GM10248 (cell line): ENCODE data around the gene MTCH1.

Experiments
- CTCF ChIA-PET: fragments of 300-600 bp; sonication (Branson Sonifier 250); formaldehyde crosslinking; extraction: SDS; loops from one replicate; lab custom pipeline; 2021; ENCODE audit warnings: antibody characterized with exemption; lab: Yijun Ruan, JAX
- POLR2A ChIA-PET: fragments of 350-650 bp; sonication (Branson Sonifier 250); formaldehyde crosslinking; extraction: SDS; loops from one replicate; lab custom pipeline; 2020; ENCODE audit warnings: antibody characterized with exemption; lab: Yijun Ruan, JAX
- DNase-seq: peaks from one replicate; pipeline ENCODE4 v3.0.0; 2012; ENCODE audit errors: extremely low spot score
- CTCF ChIP-seq: IDR thresholded peaks from 2 replicates; pipeline ENCODE4 v1.5.1; 2012; ENCODE audit warnings: mild to moderate bottlenecking, low read depth; ENCODE audit errors: extremely low read depth, missing control alignments, control extremely low read depth

Gene MTCH1

DNA sequence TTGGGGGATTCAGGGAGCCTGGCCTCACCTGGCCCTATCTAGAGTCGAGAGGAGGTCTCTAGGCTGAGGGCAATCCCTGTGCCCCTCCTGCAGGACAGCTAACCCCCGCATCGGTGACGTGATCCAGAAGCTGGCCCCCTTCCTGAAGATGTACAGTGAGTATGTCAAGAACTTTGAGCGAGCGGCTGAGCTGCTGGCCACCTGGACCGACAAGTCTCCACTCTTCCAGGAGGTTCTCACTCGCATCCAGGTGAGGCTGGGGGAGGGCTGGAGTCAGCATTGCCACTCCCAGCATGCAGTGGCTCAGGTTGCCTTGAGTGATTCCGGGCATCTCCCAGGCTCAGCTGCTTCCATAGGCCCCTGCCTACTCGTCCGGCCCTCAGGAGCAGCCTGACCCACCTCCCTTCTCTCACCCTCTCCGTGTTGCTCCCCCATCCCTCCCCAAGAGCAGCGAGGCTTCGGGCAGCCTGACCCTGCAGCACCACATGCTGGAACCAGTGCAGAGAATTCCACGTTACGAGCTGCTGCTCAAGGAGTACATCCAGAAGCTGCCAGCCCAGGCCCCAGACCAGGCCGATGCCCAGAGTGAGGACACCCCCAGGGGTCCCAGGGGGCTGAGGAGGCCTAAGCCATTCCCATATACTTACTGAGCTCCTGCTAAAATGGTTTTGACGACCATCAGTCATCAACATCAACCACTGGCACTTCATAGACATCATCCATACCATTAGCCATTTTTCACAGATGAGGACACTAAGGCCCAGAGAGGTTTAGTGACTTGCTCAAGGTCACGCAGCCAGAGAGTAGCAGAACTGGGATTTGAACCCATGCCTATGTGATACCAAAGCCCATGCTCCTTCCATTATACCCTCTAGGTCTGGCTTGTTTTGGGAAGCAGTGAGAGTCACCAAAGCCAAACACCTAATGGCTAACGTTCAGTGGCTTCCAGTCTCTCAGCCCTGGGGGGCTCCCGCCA is 27.8 kb upstream of the MTCH1 start:
- TF ChIP-seq CTCF, result no peak
- POLR2A ChIA-PET, result no interaction called here
- CTCF ChIA-PET, result interaction anchor here (1.0 to 26.1 kb wide), 5 partner anchors 15 to 247 kb away, joined by 3 to 774 read pairs (median 3); no protein-coding TSS in a partner anchor
- DNase-seq, result no peak

GRCh38 chr6:37011656-37012378 is 25.8 kb upstream of the MTCH1 start:
- TF ChIP-seq CTCF, result no peak
- ChIA-PET CTCF (interaction anchor here (0.8 to 2.9 kb wide), 5 partner anchors 10 to 246 kb away, joined by 3 to 10 read pairs (median 7); partner anchors contain the start of gene C6orf89), POLR2A (no interaction called here)
- DNase-seq, result no peak

- POLR2A ChIA-PET, result no interaction called here
- CTCF ChIA-PET, result interaction anchor here (0.9 to 2.9 kb wide), 6 partner anchors 9 to 245 kb away, joined by 3 to 10 read pairs (median 6); partner anchors contain the start of gene C6orf89
- no peak for DNase-seq
- no peak for TF ChIP-seq CTCF
Measured at GRCh38 chr6:37010402-37010892, 24.5 kb upstream of the MTCH1 start.

GRCh38 chr6:37008484-37009465 is 22.8 kb upstream of the MTCH1 start:
- POLR2A ChIA-PET, result no interaction called here
- CTCF ChIA-PET, result interaction anchor here (1.0 to 11.7 kb wide), 4 partner anchors 9 to 201 kb away, joined by 3 to 147 read pairs (median 18); no protein-coding TSS in a partner anchor
- no peak for DNase-seq
- no peak for TF ChIP-seq CTCF

DNA sequence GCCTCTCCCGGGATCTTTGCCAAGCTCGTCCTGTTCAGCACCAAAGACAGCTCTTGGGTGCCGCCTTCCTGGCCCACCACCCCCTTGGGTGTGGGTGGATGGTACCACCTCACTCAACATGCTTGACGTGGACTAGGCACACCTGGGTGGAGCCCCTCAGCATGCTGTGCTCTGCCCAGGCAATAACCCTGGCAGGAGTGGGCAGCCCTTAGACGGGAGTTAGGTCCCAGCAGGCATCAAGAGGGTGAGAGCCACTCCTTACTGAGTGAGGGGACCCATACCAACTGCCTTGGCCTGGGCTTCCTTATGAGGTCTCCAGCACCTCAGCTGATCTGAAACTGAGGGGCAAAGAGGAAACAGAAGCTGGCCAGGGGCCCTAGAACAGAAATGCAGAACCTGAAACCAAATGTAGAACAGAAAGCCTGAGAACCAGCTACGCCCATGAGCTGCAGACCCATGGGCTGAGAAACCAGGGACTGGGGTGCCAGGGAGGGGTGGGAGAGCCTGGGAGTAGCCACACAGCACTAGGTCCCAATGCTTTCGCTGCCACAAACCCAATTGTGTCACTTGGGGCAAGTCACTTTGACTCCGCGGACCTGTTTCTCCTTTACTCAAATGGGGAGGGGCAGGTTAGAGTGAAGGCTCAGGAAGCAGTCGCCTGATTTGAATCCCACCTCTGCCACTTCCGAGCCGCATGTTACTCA is 21.5 kb upstream of the MTCH1 start:
- peak; percentile 55 for DNase-seq
- ChIA-PET POLR2A (interaction anchor here (0.5 to 1.4 kb wide), 3 partner anchors 22 to 242 kb away, joined by 3 to 6 read pairs (median 5); partner anchors contain the start of gene MTCH1), CTCF (interaction anchor here (0.9 to 11.7 kb wide), 16 partner anchors 11 to 248 kb away, joined by 3 to 147 read pairs (median 4); partner anchors contain the start of genes C6orf89 and MTCH1)
- no peak for TF ChIP-seq CTCF
